ENCODE data around the gene CAPZB. TPM values are rescaled to one million over a fixed set of nuclear protein-coding genes. Genes with fewer than 3 reads are reported as not detected.

CAPZB gene
- total RNA-seq, 3 donors from 2014 or later = 112 to 114 (median 113) TPM

GRCh38 chr1:19366599-19367536, 118.5 kb downstream of the CAPZB start:
- Histone ChIP-seq H3K27ac (peak overlapping the region; percentile 66 to 80), H3K9me3 (no peaks in the 10 kb centered on the region), H3K4me1 (no peaks in the 10 kb centered on the region), H3K4me3 (peak overlapping the region in 2 of 3 donors; percentile 31 to 47), H3K27me3 (no peaks in the 10 kb centered on the region), H3K36me3 (no peaks in the 10 kb centered on the region)
- TF ChIP-seq POLR2A (IDR thresholded peaks at IDR 0.05) (no peak), POLR2AphosphoS5 (IDR thresholded peaks at IDR 0.05) (no peak), CTCF (IDR thresholded peaks at IDR 0.05) (no peak)
- no peak for DNase-seq (ENCODE audit: low spot score in 2 of 2)
- intact Hi-C loops (cut with DNase I; ENCODE audit: low total_unique reads) = no loop called here

GRCh38 chr1:19365721-19366120, 119.6 kb downstream of the CAPZB start:
- no peak for DNase-seq (ENCODE audit: low spot score in 2 of 2)
- Histone ChIP-seq H3K9me3 (no peaks in the 10 kb centered on the region), H3K4me1 (no peaks in the 10 kb centered on the region), H3K4me3 (no peak overlapping the region), H3K27ac (peak overlapping the region in 1 of 2 donors; percentile 80), H3K36me3 (no peaks in the 10 kb centered on the region), H3K27me3 (no peaks in the 10 kb centered on the region)
- intact Hi-C loops (cut with DNase I; ENCODE audit: low total_unique reads) = no loop called here
- TF ChIP-seq CTCF (IDR thresholded peaks at IDR 0.05) (no peak), POLR2A (IDR thresholded peaks at IDR 0.05) (no peak), POLR2AphosphoS5 (IDR thresholded peaks at IDR 0.05) (no peak)

- Histone ChIP-seq H3K4me1 (no peaks in the 10 kb centered on the region), H3K4me3 (no peak overlapping the region), H3K36me3 (no peaks in the 10 kb centered on the region), H3K27ac (peak overlapping the region; percentile 0 to 8), H3K27me3 (no peaks in the 10 kb centered on the region), H3K9me3 (no peaks in the 10 kb centered on the region)
- DNase-seq (ENCODE audit: low spot score in 2 of 2) = no peak
- intact Hi-C loops (cut with DNase I; ENCODE audit: low total_unique reads) = no loop called here
- TF ChIP-seq CTCF (IDR thresholded peaks at IDR 0.05) (no peak), POLR2A (IDR thresholded peaks at IDR 0.05) (no peak), POLR2AphosphoS5 (IDR thresholded peaks at IDR 0.05) (no peak)
Observed at GRCh38 chr1:19363536-19364152, 121.7 kb downstream of the CAPZB start.

- DNase-seq (ENCODE audit: low spot score in 2 of 2) = no peak
- intact Hi-C loops (cut with DNase I; ENCODE audit: low total_unique reads) = no loop called here
- Histone ChIP-seq H3K36me3 (no peaks in the 10 kb centered on the region), H3K4me1 (no peaks in the 10 kb centered on the region), H3K27ac (peak overlapping the region in 1 of 2 donors; percentile 46), H3K27me3 (no peaks in the 10 kb centered on the region), H3K4me3 (no peak overlapping the region), H3K9me3 (no peaks in the 10 kb centered on the region)
- no peak for TF ChIP-seq POLR2AphosphoS5 (IDR thresholded peaks at IDR 0.05)
- no peak for TF ChIP-seq POLR2A (IDR thresholded peaks at IDR 0.05)
- TF ChIP-seq CTCF (IDR thresholded peaks at IDR 0.05) = no peak
Observed at GRCh38 chr1:19361611-19362147, 123.7 kb downstream of the CAPZB start.

Data from breast epithelium (tissue), 4 donors.